Activated CD4-positive, CD25-positive, alpha-beta regulatory T cell treated with anti-CD3 and anti-CD28 coated beads, Interleukin-2, amount 50 U/mL, for 16 hours (primary cell): ENCODE data around the gene SF3B2.
"Not testable (repeated sequence)": the region's sequence is repeated elsewhere in the genome, so short reads cannot be mapped to it uniquely, and the experiment has no call there.

Experiments used
- DNase-seq: peaks from one replicate; pipeline ENCODE4 v3.0.0-alpha.2; 2020; ENCODE audit warnings: low read depth, low spot score

Gene SF3B2

DNA sequence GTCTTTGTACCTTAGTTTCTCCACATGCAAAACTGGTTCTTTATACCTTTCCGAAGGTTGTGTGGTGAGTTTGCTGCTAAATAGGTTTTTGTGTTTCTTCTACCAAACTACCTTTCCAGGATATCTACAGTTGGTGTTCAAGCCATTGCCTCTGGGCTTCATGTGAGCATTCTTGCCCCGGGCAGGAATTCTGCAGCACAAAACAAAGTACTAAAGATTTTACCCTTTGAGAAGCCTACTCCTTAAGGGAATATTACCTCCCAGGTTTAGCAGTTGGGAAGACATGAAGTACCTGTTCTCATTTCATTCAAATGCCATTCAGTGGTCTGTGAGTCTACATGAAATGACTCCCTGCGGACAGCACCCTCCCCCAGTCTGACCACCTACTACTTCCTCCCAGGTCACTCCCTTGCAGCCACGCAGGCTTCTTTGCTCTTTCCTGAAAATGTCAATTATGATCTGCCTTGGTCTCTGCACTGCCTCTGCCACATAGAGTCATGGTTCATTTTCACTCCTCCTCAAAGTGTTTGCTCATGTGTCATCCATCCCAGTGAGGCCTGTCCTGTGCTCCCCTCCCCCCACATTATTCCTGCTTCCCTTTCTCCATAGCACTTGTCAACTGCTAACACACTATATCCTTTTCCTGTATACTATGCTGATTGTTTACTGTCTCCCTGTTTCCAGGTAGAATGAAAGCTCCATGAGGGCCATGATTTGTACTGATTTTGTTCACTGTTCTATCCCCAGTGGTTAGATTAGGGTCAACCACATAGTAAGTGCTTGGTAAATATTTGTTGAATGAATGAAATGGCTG, 54.8 kb downstream of the SF3B2 start:
- DNase-seq = no peak

DNA sequence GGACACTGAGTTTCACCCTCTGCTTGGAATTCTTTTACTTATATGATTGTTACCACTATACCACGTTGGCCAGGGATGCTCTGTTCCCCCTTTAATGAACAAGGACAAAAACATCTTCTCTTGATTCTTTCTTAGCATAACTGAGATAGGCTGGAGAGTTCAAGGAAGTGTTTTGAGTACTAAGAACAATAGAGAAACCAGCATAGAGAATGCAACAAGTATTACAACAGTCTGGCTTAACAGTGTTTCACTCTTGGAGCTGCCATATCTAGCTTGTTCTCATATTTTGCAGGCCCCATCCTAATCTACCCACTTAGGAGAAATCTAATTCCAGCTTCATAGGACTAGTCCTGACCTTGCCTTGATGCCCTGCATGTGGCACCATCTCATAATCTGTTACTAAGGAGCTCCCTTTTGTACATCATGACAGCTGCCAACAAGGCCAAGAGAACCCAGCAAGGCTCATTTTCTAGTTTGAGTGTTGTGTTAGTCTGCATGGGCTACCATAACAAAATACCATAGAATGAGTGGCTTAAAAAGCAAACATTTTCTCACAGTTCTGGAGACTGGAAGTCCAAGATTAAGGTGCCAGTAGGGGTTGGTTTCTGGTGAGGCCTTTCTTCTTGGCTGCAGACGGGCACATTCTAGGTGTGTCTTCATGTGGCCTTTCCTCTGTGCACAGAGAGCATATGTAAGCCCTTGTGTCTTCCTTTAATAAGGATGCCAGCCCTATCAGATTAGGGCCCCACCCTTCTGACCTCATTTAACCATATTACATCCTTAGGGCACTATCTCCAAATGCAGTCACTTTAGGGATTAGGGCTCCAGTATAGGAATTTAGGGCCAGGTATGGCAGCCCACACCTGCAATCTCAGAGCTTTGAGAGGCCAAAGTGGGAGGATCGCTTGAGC, 55.7 kb downstream of the SF3B2 start:
- no peak for DNase-seq

GRCh38 chr11:66109294-66109693, 57.1 kb downstream of the SF3B2 start:
- DNase-seq = no peak

- no peak for DNase-seq
These were observed 59.0 kb downstream of the SF3B2 start for GRCh38 chr11:66111158-66111557.

DNA sequence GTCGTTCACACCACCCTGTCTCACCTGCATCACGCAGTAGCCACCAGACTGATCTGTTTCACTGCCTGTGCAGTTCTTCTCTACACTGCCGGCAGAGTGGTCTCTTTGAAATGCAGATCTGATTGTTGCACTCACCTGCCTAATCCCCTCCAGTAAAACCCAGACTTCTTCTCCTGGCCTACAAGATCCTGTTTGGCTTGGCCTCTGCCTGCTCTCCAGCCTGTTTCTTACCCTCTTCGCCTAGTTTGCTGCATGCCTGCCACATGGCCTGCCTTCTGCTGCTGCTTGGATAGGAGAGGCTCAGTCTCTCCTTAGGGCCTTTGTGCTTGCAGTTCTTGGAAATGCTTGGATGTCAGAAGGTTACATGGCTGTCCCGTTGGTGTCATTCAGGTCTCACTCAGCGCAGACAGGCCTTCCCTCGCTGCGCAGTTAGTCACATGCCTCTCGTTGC, 59.9 kb downstream of the SF3B2 start:
- no peak for DNase-seq

- no peak for DNase-seq
These were observed 60.7 kb downstream of the SF3B2 start for GRCh38 chr11:66112601-66113499.

DNA sequence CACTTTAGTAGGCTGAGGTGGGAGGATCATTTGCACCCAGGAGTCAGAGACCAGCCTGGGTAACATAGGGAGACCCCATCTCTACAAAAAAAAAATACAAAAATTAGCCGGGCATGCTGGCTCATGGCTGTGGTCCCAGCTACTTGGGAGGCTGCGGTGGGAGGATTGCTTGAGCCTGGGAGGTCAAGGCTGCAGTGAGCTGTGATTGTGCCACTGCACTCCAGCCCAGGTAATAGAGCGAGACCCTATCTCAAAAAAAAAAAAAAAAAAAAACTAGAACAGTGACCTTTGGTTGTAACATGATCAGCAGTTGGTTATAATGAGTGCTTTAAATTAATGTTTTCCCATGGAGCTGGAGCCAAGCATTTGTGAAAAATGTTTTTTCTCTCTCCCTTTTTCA, 62.8 kb downstream of the SF3B2 start:
- DNase-seq = not testable (repeated sequence)

DNA sequence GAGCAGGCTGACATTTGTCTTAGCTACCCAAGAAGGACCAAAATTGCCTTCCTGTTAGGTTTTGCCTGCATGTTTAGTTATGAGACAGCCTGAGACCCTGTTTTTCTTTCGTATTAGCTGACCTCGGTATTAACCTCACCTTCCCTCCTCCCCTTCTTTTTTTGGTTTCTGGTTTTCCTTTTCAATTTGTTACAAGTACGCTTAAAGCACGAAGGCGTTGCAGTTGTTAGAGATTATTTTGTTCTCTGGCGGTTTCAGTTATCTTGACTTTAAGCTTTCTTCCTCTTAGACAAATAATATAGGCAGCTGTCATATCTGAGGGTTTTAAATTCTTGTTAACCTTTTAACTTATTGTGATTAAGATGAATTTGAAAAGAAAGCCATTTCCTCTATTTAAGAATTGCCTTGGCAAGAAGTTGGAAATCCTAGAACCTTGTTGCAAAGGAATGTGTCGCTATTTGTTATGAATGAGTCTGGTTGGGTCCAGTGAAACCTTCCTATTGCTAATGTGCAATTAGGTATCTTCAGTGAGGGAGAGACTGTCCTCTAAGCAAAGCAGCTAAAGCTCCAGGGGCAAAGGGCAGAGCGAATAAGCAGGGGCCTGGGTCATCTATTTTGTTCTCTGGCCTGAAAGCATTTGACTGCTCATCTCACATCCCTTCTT, 63.6 kb downstream of the SF3B2 start:
- no peak for DNase-seq

GRCh38 chr11:66116576-66117361, 64.6 kb downstream of the SF3B2 start:
- DNase-seq = no peak

DNA sequence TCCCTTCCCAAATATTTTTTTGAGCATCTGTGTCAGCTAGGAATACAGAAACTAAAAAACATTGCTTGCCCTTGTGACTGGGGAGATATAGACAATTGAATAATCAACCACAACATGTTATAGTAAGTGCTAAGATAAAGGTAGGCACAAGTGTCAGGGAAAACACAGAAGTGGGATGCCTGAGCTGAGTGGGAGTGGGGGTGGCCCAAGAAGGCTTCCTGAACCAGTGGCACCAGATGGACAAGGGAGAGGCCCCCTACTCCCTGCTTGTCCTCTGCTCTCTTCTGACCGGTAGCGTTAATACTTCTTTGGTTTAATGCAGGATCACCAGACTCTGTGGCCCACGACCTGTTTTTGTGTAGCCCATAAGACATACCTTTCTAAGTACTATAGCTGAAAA, 66.7 kb downstream of the SF3B2 start:
- no peak for DNase-seq
